Neutrophil (primary cell): ENCODE results near the gene CMTM2.

Experiments used
- H3K27ac ChIP-seq: fragments of 200-600 bp; sonication (generic); 2 replicates; pipeline ENCODE4 v1.5.1; 2016; ENCODE audit warnings: mild to moderate bottlenecking, moderate library complexity
- H3K27me3 ChIP-seq: fragments of 200-600 bp; sonication (generic); 2 replicates; pipeline ENCODE4 v1.6.0; 2016; ENCODE audit warnings: mild to moderate bottlenecking
- H3K36me3 ChIP-seq: fragments of 200-600 bp; sonication (generic); 2 replicates; pipeline ENCODE4 v1.5.1; 2017
- H3K4me1 ChIP-seq, 2 experiments: fragments of 200-600 bp in 1 of 2; sonication (generic) in 1 of 2; 1 replicate in 1 of 2; 2 replicates in 1 of 2; pipeline versions ENCODE4 v1.5.1 to v1.6.1; 2013 to 2016; ENCODE audit warnings: low read depth in 1 of 2, low read length in 1 of 2, mild to moderate bottlenecking in 1 of 2, moderate library complexity in 1 of 2; ENCODE audit not compliant: control insufficient read depth in 1 of 2, insufficient read depth in 1 of 2
- H3K4me3 ChIP-seq, 2 experiments: fragments of 200-600 bp in 1 of 2; sonication (generic) in 1 of 2; 1 replicate in 1 of 2; 2 replicates in 1 of 2; pipeline ENCODE4 v1.5.1; 2013 to 2016; ENCODE audit warnings: low read depth in 1 of 2, low read length in 1 of 2, mild to moderate bottlenecking in 1 of 2, moderate library complexity in 1 of 2
- H3K9me3 ChIP-seq: fragments of 200-600 bp; sonication (generic); 2 replicates; pipeline ENCODE4 v1.5.1; 2016
- TF ChIP-seq, protein P1 (sequence below): fragments of 200-600 bp; sonication (generic); IDR thresholded peaks from 2 replicates; pipeline ENCODE4 v1.5.1; 2016; ENCODE audit warnings: antibody characterized with exemption

CMTM2 gene

GRCh38 chr16:66554495-66554894 is 24.8 kb upstream of the CMTM2 start:
- peak overlapping the region; percentile 98 for H3K27ac ChIP-seq

DNA sequence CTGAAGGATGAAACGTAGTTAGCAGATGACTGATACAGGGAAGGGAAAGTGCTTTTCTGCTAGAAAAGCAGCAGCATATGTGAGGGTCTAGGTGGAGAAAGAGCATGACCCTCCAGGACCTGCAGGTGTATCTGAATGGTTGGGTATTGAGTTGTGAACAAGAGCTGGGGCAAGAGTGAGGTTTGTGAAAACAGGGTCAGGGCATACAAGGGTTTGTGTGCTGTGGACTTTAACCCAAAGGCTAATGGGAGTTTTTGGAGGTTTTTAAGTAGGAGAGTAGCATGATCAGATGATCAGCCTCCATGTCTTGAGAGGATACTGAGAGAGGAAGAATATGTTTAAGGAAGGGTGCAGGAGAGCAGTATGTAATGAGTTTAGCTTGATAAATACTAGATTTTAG is 19.2 kb upstream of the CMTM2 start:
- H3K27ac ChIP-seq = peak overlapping the region; percentile 60
- H3K36me3 ChIP-seq = peaks cover 98% of the 10 kb centered on the region
- no peak overlapping the region for H3K4me3 ChIP-seq
- no peaks in the 10 kb centered on the region for H3K27me3 ChIP-seq
- TF ChIP-seq, protein P1, sequence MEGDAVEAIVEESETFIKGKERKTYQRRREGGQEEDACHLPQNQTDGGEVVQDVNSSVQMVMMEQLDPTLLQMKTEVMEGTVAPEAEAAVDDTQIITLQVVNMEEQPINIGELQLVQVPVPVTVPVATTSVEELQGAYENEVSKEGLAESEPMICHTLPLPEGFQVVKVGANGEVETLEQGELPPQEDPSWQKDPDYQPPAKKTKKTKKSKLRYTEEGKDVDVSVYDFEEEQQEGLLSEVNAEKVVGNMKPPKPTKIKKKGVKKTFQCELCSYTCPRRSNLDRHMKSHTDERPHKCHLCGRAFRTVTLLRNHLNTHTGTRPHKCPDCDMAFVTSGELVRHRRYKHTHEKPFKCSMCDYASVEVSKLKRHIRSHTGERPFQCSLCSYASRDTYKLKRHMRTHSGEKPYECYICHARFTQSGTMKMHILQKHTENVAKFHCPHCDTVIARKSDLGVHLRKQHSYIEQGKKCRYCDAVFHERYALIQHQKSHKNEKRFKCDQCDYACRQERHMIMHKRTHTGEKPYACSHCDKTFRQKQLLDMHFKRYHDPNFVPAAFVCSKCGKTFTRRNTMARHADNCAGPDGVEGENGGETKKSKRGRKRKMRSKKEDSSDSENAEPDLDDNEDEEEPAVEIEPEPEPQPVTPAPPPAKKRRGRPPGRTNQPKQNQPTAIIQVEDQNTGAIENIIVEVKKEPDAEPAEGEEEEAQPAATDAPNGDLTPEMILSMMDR = no peak
- no peaks in the 10 kb centered on the region for H3K9me3 ChIP-seq
- peaks cover 65 to 85% of the 10 kb centered on the region in 2 experiments for H3K4me1 ChIP-seq

More at GRCh38 chr16:66554495-66554894, 24.8 kb upstream of the CMTM2 start:
- TF ChIP-seq, protein P1 = no peak
- Histone ChIP-seq H3K9me3 (no peaks in the 10 kb centered on the region), H3K4me1 (peaks cover 87 to 95% of the 10 kb centered on the region in 2 experiments), H3K4me3 (peak overlapping the region; percentile 95 to 99), H3K36me3 (peaks cover 48% of the 10 kb centered on the region), H3K27me3 (no peaks in the 10 kb centered on the region)

GRCh38 chr16:66561381-66562080 is 17.7 kb upstream of the CMTM2 start:
- no peak overlapping the region for H3K4me3 ChIP-seq
- H3K4me1 ChIP-seq = peaks cover 51 to 70% of the 10 kb centered on the region in 2 experiments
- H3K27ac ChIP-seq = peak overlapping the region; percentile 60
- H3K27me3 ChIP-seq = no peaks in the 10 kb centered on the region
- TF ChIP-seq, protein P1 = no peak
- peaks cover 100% of the 10 kb centered on the region for H3K36me3 ChIP-seq
- H3K9me3 ChIP-seq = no peaks in the 10 kb centered on the region

DNA sequence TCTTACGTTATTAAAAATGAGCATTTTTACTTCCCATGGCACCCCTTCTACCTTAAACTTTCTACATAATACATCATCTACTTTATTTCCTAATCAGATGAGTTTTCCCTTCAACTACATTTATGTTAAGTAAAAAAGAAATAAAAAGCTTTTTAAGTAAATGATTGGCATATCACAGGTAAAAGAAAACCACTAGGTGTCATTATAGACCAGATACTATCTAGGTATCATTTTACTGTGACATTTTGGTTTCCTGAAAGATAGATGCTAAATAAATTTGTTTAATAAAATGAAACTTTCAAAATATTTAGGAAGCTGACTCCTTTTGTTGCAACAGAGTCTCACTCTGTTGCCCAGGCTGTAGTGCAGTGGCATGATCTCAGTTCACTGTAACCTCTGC is 16.9 kb upstream of the CMTM2 start:
- peaks cover 42 to 62% of the 10 kb centered on the region in 2 experiments for H3K4me1 ChIP-seq
- TF ChIP-seq, protein P1 = no peak
- peaks cover 100% of the 10 kb centered on the region for H3K36me3 ChIP-seq
- H3K27ac ChIP-seq = peak overlapping the region; percentile 60
- no peaks in the 10 kb centered on the region for H3K9me3 ChIP-seq
- no peak overlapping the region for H3K4me3 ChIP-seq
- no peaks in the 10 kb centered on the region for H3K27me3 ChIP-seq

DNA sequence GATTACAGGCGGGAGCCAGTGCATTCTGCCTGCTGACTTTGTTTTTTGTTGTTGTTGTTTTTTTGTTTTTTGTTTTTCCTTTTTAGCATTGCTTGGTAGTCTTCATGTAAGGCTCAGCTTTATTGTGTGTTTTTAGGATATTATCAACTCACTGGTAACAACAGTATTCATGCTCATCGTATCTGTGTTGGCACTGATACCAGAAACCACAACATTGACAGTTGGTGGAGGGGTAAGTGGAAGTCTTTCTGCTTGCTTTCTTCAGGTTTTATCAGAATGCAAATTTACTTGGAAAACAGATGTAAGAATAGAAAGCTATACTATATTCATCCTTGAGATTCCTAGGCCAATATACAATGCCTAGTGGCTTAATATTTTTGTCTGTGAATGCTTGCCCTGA is 16.3 kb upstream of the CMTM2 start:
- TF ChIP-seq, protein P1 = no peak
- H3K27me3 ChIP-seq = no peaks in the 10 kb centered on the region
- peaks cover 36 to 56% of the 10 kb centered on the region in 2 experiments for H3K4me1 ChIP-seq
- no peaks in the 10 kb centered on the region for H3K9me3 ChIP-seq
- peak overlapping the region; percentile 60 for H3K27ac ChIP-seq
- no peak overlapping the region for H3K4me3 ChIP-seq
- peaks cover 100% of the 10 kb centered on the region for H3K36me3 ChIP-seq
